GM23248 (cell line): ENCODE data around the gene MTMR6. TPM values are rescaled to one million over a fixed set of nuclear protein-coding genes. Genes with fewer than 3 reads are reported as not detected.

Source experiments
- DNase-seq: peaks from one replicate; pipeline ENCODE4 v3.0.0-alpha.2; 2015
- H2AFZ ChIP-seq: fragments of 200-600 bp; sonication (generic); 2 replicates; pipeline ENCODE4 v1.6.1; 2016; ENCODE audit warnings: antibody characterized with exemption
- H3F3A ChIP-seq: fragments of 200-600 bp; sonication (generic); 2 replicates; pipeline ENCODE4 v1.6.1; 2016; ENCODE audit warnings: mild to moderate bottlenecking, antibody characterized with exemption, mixed run types; ENCODE audit not compliant: insufficient read depth
- H3K27ac ChIP-seq: fragments of 200-600 bp; sonication (generic); 2 replicates; pipeline ENCODE4 v1.5.1; 2016; ENCODE audit warnings: mild to moderate bottlenecking
- H3K27me3 ChIP-seq: fragments of 200-600 bp; sonication (generic); replicated peaks from 2 replicates; pipeline ENCODE4 v1.6.1; 2016; ENCODE audit warnings: mild to moderate bottlenecking; ENCODE audit not compliant: insufficient read depth
- H3K36me3 ChIP-seq: fragments of 200-600 bp; sonication (generic); 2 replicates; pipeline ENCODE4 v1.6.1; 2016; ENCODE audit warnings: low read depth, mild to moderate bottlenecking
- H3K4me1 ChIP-seq: fragments of 200-600 bp; sonication (generic); 2 replicates; pipeline ENCODE4 v1.6.1; 2016; ENCODE audit warnings: mild to moderate bottlenecking; ENCODE audit not compliant: insufficient read depth
- H3K4me2 ChIP-seq: fragments of 200-600 bp; sonication (generic); one replicate; pipeline ENCODE4 v1.6.1; 2016; ENCODE audit warnings: mild to moderate bottlenecking; ENCODE audit not compliant: unreplicated experiment
- H3K4me3 ChIP-seq: fragments of 200-600 bp; sonication (generic); 2 replicates; pipeline ENCODE4 v1.5.1; 2016; ENCODE audit warnings: mild to moderate bottlenecking
- H3K79me2 ChIP-seq: fragments of 200-600 bp; sonication (generic); 2 replicates; pipeline ENCODE4 v1.6.1; 2016; ENCODE audit warnings: mild to moderate bottlenecking; ENCODE audit not compliant: insufficient read depth
- H3K9ac ChIP-seq: fragments of 200-600 bp; sonication (generic); 2 replicates; pipeline ENCODE4 v1.6.1; 2016; ENCODE audit warnings: mild to moderate bottlenecking
- H3K9me2 ChIP-seq: fragments of 200-600 bp; sonication (generic); 2 replicates; pipeline ENCODE4 v1.6.1; 2016; ENCODE audit warnings: mixed run types, mild to moderate bottlenecking, moderate library complexity; ENCODE audit not compliant: insufficient read depth
- H3K9me3 ChIP-seq: fragments of 200-600 bp; sonication (generic); one replicate; pipeline ENCODE4 v1.6.1; 2017; ENCODE audit warnings: low read depth
- H4K20me1 ChIP-seq: fragments of 200-600 bp; sonication (generic); 2 replicates; pipeline ENCODE4 v1.6.0; 2016; ENCODE audit not compliant: insufficient read depth
- EZH2 ChIP-seq: fragments of 200-600 bp; sonication (generic); IDR thresholded peaks from 2 replicates; pipeline ENCODE4 v1.6.1; 2018; ENCODE audit warnings: antibody characterized with exemption, mild to moderate bottlenecking; ENCODE audit not compliant: insufficient read depth, poor library complexity, severe bottlenecking
- EZH2phosphoT487 ChIP-seq: fragments of 200-600 bp; sonication (generic); IDR thresholded peaks from 2 replicates; pipeline ENCODE4 v1.6.1; 2018; ENCODE audit warnings: antibody characterized with exemption, moderate library complexity, mild to moderate bottlenecking, low read depth; ENCODE audit not compliant: insufficient read depth
- WGBS, 2 experiments: methylation state at CpG; one replicate each; pipeline ENCODE4 v1.1.6; 2015 to 2017; ENCODE audit warnings: low lambda C conversion rate in 2 of 2, low coverage in 1 of 2; ENCODE audit errors: missing lambda C conversion rate in 2 of 2; 5-methylcytosine and 5-hydroxymethylcytosine counted together
- in situ Hi-C: fragments of 300-500 bp; cut with MboI; formaldehyde crosslinking; loops from 2 replicates; pipeline ENCODE4 v1.15.0; 2020
- polyA plus RNA-seq: library from polyadenylated mRNA; unstranded; fragments of >200 nt; fragmentation: Nextera tagmentation; extraction: Ambion mirVana; gene quantifications from 2 replicates; pipeline ENCODE4 v1.2.1, GENCODE V29; 2016
- total RNA-seq: library from RNA; depleted of rRNA; stranded (reverse); fragments of >200 nt; shearing (Covaris generic); gene quantifications from 2 replicates; pipeline ENCODE4 v1.2.3, GENCODE V29; 2014

The MTMR6 gene
- total and polyA plus RNA-seq, 2 experiments from 2014 or later: 25.5 to 37.2 TPM

DNA sequence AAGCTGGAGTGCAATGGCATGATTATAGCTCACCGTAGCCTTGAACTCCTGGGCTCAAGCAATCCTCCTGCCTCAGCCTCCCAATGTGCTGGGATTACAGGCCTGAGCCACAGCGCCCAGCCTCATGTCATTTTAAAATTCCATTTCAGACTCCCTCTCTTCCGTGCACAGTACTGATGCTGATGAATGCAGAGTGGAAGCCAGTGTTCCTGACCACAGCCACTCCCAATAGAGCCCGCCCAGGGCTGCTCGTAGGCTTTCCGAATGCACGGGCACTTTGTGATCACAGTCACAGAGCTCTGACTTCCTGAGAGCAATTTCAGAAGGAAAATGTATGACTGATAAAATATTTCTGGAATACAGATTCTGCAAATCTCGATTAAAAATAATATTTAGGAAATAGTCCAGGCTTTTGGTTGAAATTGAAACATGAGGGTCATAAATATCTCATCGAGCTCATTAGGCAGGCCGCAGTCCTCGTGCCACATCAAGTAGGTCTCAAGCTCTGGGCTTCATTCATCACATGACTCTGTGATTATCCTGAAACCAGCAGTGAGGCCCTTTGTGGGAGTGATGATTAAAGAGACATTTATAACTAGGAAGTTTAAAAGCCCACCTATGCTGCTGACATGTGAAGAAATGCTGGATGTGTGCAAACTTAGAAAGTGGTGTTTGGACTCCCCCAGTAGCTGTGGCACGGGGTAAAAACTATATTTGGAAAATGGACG is 76.3 kb downstream of the MTMR6 start:
- no peak for TF ChIP-seq EZH2
- TF ChIP-seq EZH2phosphoT487: no peak
- Histone ChIP-seq H2AFZ (no peak overlapping the region), H3K4me2 (no peak overlapping the region), H3K79me2 (no peaks in the 10 kb centered on the region), H3K4me3 (no peak overlapping the region), H3K4me1 (peaks cover 9% of the 10 kb centered on the region; the same call in 1 of the 2 replicates), H4K20me1 (no peaks in the 10 kb centered on the region), H3K9ac (no peak overlapping the region), H3K9me3 (no peaks in the 10 kb centered on the region), H3K36me3 (no peaks in the 10 kb centered on the region), H3K9me2 (no peaks in the 10 kb centered on the region), H3K27ac (no peak overlapping the region), H3F3A (no peaks in the 10 kb centered on the region), H3K27me3 (peaks cover 3% of the 10 kb centered on the region; the same call in 1 of the 2 replicates)
- in situ Hi-C loops: no loop called here
- 40 to 41% methylated on average over 13 of the region's 13 CpGs for WGBS, 2 experiments
- peak; percentile 10 for DNase-seq

DNA sequence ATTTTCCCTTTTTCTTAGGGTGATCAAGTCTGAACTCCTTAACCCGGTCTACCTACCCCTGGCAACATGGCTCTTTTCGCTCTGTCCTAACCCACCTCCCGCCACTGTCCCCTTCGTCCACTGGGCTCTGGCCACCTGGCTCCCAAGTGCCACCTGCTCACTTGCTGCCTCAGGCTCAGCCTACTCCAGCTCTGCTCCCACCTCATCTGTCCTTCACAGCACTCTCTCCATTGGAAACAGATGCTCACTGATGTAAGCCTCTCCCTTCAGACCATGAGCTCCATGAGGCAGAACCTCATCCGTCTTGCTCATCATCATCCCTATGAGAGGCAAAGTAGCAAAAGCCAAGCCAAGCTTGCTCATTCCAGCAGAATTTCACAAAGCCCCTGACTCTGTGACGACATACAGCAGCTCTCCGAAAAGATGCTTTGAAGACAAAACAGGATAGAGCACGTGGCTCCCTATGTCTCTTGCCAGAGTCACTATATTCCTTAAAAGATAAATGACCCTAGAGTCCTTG is 79.9 kb downstream of the MTMR6 start:
- H3K79me2 ChIP-seq: no peaks in the 10 kb centered on the region
- H2AFZ ChIP-seq: no peak overlapping the region
- no peak for DNase-seq
- H3K36me3 ChIP-seq: no peaks in the 10 kb centered on the region
- H3K9me2 ChIP-seq: no peaks in the 10 kb centered on the region
- 43 to 48% methylated on average over 8 of the region's 8 CpGs for WGBS, 2 experiments
- no peak overlapping the region for H3K4me3 ChIP-seq
- H3K27ac ChIP-seq: no peak overlapping the region
- H3K9ac ChIP-seq: no peak overlapping the region
- peaks cover 3% of the 10 kb centered on the region; the same call in 1 of the 2 replicates for H3K27me3 ChIP-seq
- 0 out of 2 replicates have a peak, but pooled peaks cover 3% of the 10 kb centered on the region for H3K4me1 ChIP-seq
- H3K9me3 ChIP-seq: no peaks in the 10 kb centered on the region
- no peaks in the 10 kb centered on the region for H3F3A ChIP-seq
- in situ Hi-C loops: no loop called here
- no peak for TF ChIP-seq EZH2phosphoT487
- no peak for TF ChIP-seq EZH2
- H4K20me1 ChIP-seq: no peaks in the 10 kb centered on the region
- H3K4me2 ChIP-seq: no peak overlapping the region

DNA sequence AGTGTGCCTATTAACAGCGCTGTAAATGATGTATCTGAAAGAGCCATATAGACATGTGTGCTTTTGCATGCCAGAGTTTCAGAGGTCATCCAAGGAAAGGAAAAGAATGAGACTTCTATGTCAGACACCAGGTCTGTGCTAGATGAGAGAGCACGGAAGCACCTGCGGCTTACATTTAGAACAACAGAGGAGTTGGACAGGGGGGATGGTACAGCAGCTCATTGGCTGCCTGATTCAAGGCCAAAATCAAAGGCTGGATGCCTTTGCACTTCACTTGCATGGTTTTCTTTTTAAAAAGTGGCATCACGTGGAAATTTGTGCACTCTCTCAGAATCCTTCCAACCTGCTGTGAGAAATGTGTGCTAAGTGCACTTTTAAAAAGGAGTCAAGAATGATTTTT is 82.4 kb downstream of the MTMR6 start:
- H3K9ac ChIP-seq: no peak overlapping the region
- 74 to 76% methylated on average over 4 of the region's 4 CpGs for WGBS, 2 experiments
- H3K4me3 ChIP-seq: no peak overlapping the region
- no peaks in the 10 kb centered on the region for H3F3A ChIP-seq
- no peak overlapping the region for H3K4me2 ChIP-seq
- no peak for TF ChIP-seq EZH2phosphoT487
- no peak for TF ChIP-seq EZH2
- no peak overlapping the region for H3K27ac ChIP-seq
- in situ Hi-C loops: no loop called here
- no peaks in the 10 kb centered on the region for H3K36me3 ChIP-seq
- H3K4me1 ChIP-seq: 0 out of 2 replicates have a peak, but pooled peaks cover 3% of the 10 kb centered on the region
- no peaks in the 10 kb centered on the region; the same call in 1 of the 2 replicates for H3K27me3 ChIP-seq
- no peaks in the 10 kb centered on the region for H4K20me1 ChIP-seq
- DNase-seq: no peak
- no peaks in the 10 kb centered on the region for H3K79me2 ChIP-seq
- H3K9me3 ChIP-seq: no peaks in the 10 kb centered on the region
- H2AFZ ChIP-seq: no peak overlapping the region
- no peaks in the 10 kb centered on the region for H3K9me2 ChIP-seq

DNA sequence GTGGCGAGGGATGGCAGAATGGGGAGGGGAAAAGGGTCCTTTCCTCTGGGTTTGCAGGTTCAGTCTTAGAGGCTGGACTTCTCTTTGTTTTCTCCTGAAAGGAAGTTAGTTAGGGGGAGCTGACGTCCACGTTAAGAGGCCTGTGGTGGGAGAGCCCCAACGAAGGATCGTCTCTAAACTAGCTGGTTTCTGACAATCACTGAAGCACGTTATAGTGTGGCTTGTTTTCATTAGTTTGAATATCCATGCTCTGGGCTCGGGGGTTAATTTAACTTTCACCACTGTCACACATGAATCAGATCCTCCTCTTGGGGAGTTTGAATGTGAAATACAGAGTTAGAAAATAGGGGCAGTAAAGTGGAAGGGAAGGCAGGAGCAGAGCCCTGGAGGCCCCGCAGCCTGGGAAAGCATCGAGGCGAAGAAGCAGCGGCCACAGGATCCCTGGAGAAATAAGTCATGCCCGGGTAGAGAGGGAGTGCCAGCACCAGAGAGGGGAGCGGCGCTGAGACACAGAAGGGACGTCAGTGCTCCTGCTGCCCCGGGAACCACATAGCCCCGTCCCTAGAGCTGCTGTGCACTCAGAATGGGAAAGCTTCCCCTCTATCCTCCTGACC is 84.1 kb downstream of the MTMR6 start:
- H2AFZ ChIP-seq: no peak overlapping the region
- 0 out of 2 replicates have a peak, but pooled peaks cover 3% of the 10 kb centered on the region for H3K4me1 ChIP-seq
- in situ Hi-C loops: no loop called here
- no peak overlapping the region for H3K27ac ChIP-seq
- TF ChIP-seq EZH2 (no peak), EZH2phosphoT487 (no peak)
- no peaks in the 10 kb centered on the region for H3K27me3 ChIP-seq
- H3K4me2 ChIP-seq: no peak overlapping the region
- no peak overlapping the region for H3K9ac ChIP-seq
- H3K36me3 ChIP-seq: no peaks in the 10 kb centered on the region
- H3K4me3 ChIP-seq: no peak overlapping the region
- no peaks in the 10 kb centered on the region for H3K9me3 ChIP-seq
- no peaks in the 10 kb centered on the region for H3K9me2 ChIP-seq
- H3K79me2 ChIP-seq: no peaks in the 10 kb centered on the region
- H4K20me1 ChIP-seq: no peaks in the 10 kb centered on the region
- 6 to 9% methylated on average over 17 of the region's 17 CpGs for WGBS, 2 experiments
- DNase-seq: peak; percentile 20
- no peaks in the 10 kb centered on the region for H3F3A ChIP-seq
